Endothelial cell of umbilical vein (primary cell): ENCODE measurements around the gene PDE3A. TPM values are rescaled to one million over a fixed set of nuclear protein-coding genes. Genes with fewer than 3 reads are reported as not detected.

Source experiments
- BruUV-seq: library from RNA; stranded (reverse); fragments of 400-500 nt; replicated peaks from 2 replicates; lab custom pipeline; 2021; lab: Mats Ljungman, UMichigan
- CTCF ChIA-PET: fragments of 300-600, 350-600 bp; sonication (Branson Sonifier 250); formaldehyde crosslinking; loops from one replicate; lab custom pipeline; 2021; ENCODE audit warnings: antibody characterized with exemption, inconsistent platforms; lab: Charles Lee
- POLR2A ChIA-PET: fragments of 300-600, 350-600 bp; sonication (Branson Sonifier 250); formaldehyde crosslinking; loops from one replicate; lab custom pipeline; 2021; ENCODE audit warnings: antibody characterized with exemption, inconsistent platforms; lab: Charles Lee
- DNase-seq: peaks from one replicate; pipeline ENCODE4 v3.0.0-alpha.2; 2011; ENCODE audit warnings: low read depth, low spot score
- FAIRE-seq: peaks from 2 replicates; lab custom pipeline; 2011; peaks lifted over from hg19 to GRCh38; lab: Jason Lieb, UNC
- H2AFZ ChIP-seq: 2 replicates; pipeline ENCODE4 v1.6.0; 2012; ENCODE audit warnings: low read depth, low read length, control low read depth, inconsistent platforms
- H3K27ac ChIP-seq: 2 replicates; pipeline ENCODE4 v1.5.1; 2011; ENCODE audit warnings: low read depth, mild to moderate bottlenecking, control low read depth, low read length, moderate library complexity; ENCODE audit not compliant: insufficient read depth
- H3K27me3 ChIP-seq, 2 experiments: 2 replicates each; pipeline versions ENCODE4 v1.6.0 to v1.6.1; 2011; ENCODE audit warnings: low read length in 2 of 2, mixed read lengths in 1 of 2; ENCODE audit not compliant: control insufficient read depth in 2 of 2, insufficient read depth in 2 of 2
- H3K36me3 ChIP-seq, 2 experiments: 2 replicates in 1 of 2; 3 replicates in 1 of 2; pipeline ENCODE4 v1.5.1; 2011; ENCODE audit warnings: low read length in 2 of 2, mild to moderate bottlenecking in 1 of 2, moderate library complexity in 1 of 2; ENCODE audit not compliant: control insufficient read depth in 2 of 2, insufficient read depth in 2 of 2; ENCODE audit errors: extremely low read depth in 1 of 2
- H3K4me1 ChIP-seq: 3 replicates; pipeline ENCODE4 v1.5.1; 2011; ENCODE audit warnings: mild to moderate bottlenecking, low read length; ENCODE audit not compliant: control insufficient read depth, insufficient read depth; ENCODE audit errors: extremely low read depth
- H3K4me2 ChIP-seq: 2 replicates; pipeline ENCODE4 v1.6.1; 2011; ENCODE audit warnings: low read length, control low read depth, mixed read lengths; ENCODE audit not compliant: insufficient read depth
- H3K4me3 ChIP-seq, 3 experiments: fragments of 200-600 bp in 1 of 3; sonication (generic), shearing (Covaris generic) in 1 of 3; replicated peaks in 1 of 3; 2 replicates each; pipeline ENCODE4 v1.5.1; 2011 to 2016; ENCODE audit warnings: control low read depth in 3 of 3, low read length in 3 of 3, mild to moderate bottlenecking in 2 of 3, inconsistent platforms in 1 of 3, low read depth in 1 of 3, moderate library complexity in 1 of 3; ENCODE audit not compliant: insufficient read depth in 1 of 3
- H3K79me2 ChIP-seq: 2 replicates; pipeline ENCODE4 v1.6.0; 2012; ENCODE audit warnings: low read length, inconsistent platforms; ENCODE audit not compliant: control insufficient read depth, insufficient read depth
- H3K9ac ChIP-seq: replicated peaks from 2 replicates; pipeline ENCODE3; 2011; ENCODE audit warnings: low read length, control low read depth; ENCODE audit not compliant: insufficient read depth; ENCODE audit errors: extremely low read depth
- H3K9me1 ChIP-seq: replicated peaks from 3 replicates; pipeline ENCODE4 v1.6.0; 2011; ENCODE audit warnings: mild to moderate bottlenecking, low read length; ENCODE audit not compliant: control insufficient read depth, insufficient read depth; ENCODE audit errors: extremely low read depth
- H3K9me3 ChIP-seq: replicated peaks from 2 replicates; pipeline ENCODE4 v1.5.1; 2012; ENCODE audit warnings: low read length, inconsistent platforms; ENCODE audit not compliant: control insufficient read depth, insufficient read depth
- H4K20me1 ChIP-seq: replicated peaks from 2 replicates; pipeline ENCODE3; 2011; ENCODE audit warnings: mild to moderate bottlenecking, low read length; ENCODE audit not compliant: control insufficient read depth, insufficient read depth; ENCODE audit errors: extremely low read depth
- CTCF ChIP-seq, 2 donors: IDR thresholded peaks; 1 replicate in 1 of 2; 2 replicates in 1 of 2; pipeline ENCODE4 v1.5.1; 2011; ENCODE audit warnings: low read length in 2 of 2, mild to moderate bottlenecking in 2 of 2, moderate library complexity in 2 of 2, control low read depth in 1 of 2, inconsistent platforms in 1 of 2, low read depth in 1 of 2; ENCODE audit not compliant: insufficient read depth in 1 of 2; ENCODE audit errors: extremely low read depth in 1 of 2
- EZH2 ChIP-seq: IDR thresholded peaks from 2 replicates; pipeline ENCODE4 v1.6.1; 2012; ENCODE audit warnings: borderline replicate concordance, low read depth, mild to moderate bottlenecking, moderate library complexity, low read length, inconsistent platforms; ENCODE audit not compliant: severe bottlenecking
- FOS ChIP-seq: IDR thresholded peaks from 2 replicates; pipeline ENCODE4 v1.6.1; 2011; ENCODE audit warnings: mild to moderate bottlenecking, low read length, moderate library complexity, borderline replicate concordance; ENCODE audit not compliant: insufficient read depth
- GATA2 ChIP-seq: IDR thresholded peaks from 2 replicates; pipeline ENCODE4 v1.7.0; 2011; ENCODE audit warnings: low read depth, mild to moderate bottlenecking, moderate library complexity, mixed read lengths, low read length; ENCODE audit not compliant: insufficient read length, insufficient read depth
- JUN ChIP-seq: IDR thresholded peaks from 2 replicates; pipeline ENCODE4 v1.6.1; 2011; ENCODE audit warnings: borderline replicate concordance, low read depth; ENCODE audit not compliant: insufficient read length, insufficient read depth
- MAX ChIP-seq: IDR thresholded peaks from 2 replicates; pipeline ENCODE4 v1.6.1; 2011; ENCODE audit not compliant: insufficient read depth, insufficient read length
- MYC ChIP-seq: IDR thresholded peaks from one replicate; pipeline ENCODE4 v1.6.1; 2011; ENCODE audit warnings: mild to moderate bottlenecking, low read depth, low read length
- POLR2A ChIP-seq: IDR thresholded peaks from 2 replicates; pipeline ENCODE4 v1.6.1; 2012; ENCODE audit warnings: low read depth, mild to moderate bottlenecking, control low read depth, low read length
- POLR2AphosphoS5 ChIP-seq: IDR thresholded peaks from 2 replicates; pipeline ENCODE4 v1.6.1; 2012; ENCODE audit warnings: low read depth, mild to moderate bottlenecking, control low read depth, low read length, moderate library complexity; ENCODE audit not compliant: insufficient read depth
- dilution Hi-C: fragments of 300-500 bp; cut with MboI; formaldehyde crosslinking; loops from one replicate; pipeline ENCODE4 v1.15.0; 2019; ENCODE audit warnings: low sequenced_read_pairs; ENCODE audit not compliant: extremely low pct_ligation_motif_present
- intact Hi-C: fragments of 100-400 bp; cut with micrococcal nuclease; formaldehyde crosslinking; loops from one replicate; pipeline ENCODE4 v1.10.0; 2022
- polyA plus RNA-seq, 4 experiments: library from polyadenylated mRNA; depleted of rRNA in 3 of 4; stranded (reverse) in 3 of 4; unstranded in 1 of 4; fragments of >200 nt; gene quantifications; 2 replicates each; pipeline versions ENCODE4 v1.2.1 to v1.2.3, GENCODE V29; 2011 to 2012; ENCODE audit warnings: missing spikeins in 1 of 4
- total RNA-seq: library from RNA; stranded (reverse); gene quantifications from 2 replicates; pipeline ENCODE4 v1.2.3, GENCODE V29; 2021

PDE3A gene
- total and polyA plus RNA-seq, 2 donors (not counting 3 experiments of a cell fraction or from before 2014, with no cell fraction given), result 14.0 to 27.4 TPM

- CTCF ChIA-PET, result interaction anchor here (0.7 to 3.5 kb wide), 13 partner anchors 9 to 627 kb away, joined by 3 to 22 read pairs (median 4); no protein-coding TSS in a partner anchor
- TF ChIP-seq MYC (no peak), MAX (no peak), CTCF (IDR thresholded peaks at IDR 0.05; ENCODE audit: extremely low read depth in 1 of 2, insufficient read depth in 1 of 2, low read depth in 1 of 2, low read length in 2 of 2) (no peak), FOS (no peak), POLR2A (no peak), GATA2 (no peak), EZH2 (no peak), POLR2AphosphoS5 (no peak), JUN (no peak)
- DNase-seq (no peak), FAIRE-seq (no peak)
- Histone ChIP-seq H3K36me3 (no peaks in the 10 kb centered on the region), H3K9me1 (no peaks in the 10 kb centered on the region), H3K4me1 (peaks cover 11% of the 10 kb centered on the region), H3K27ac (peak overlapping the region; percentile 75), H3K9me3 (no peaks in the 10 kb centered on the region), H3K4me3 (peak overlapping the region; percentile 87 to 99 (median 97)), H4K20me1 (no peaks in the 10 kb centered on the region), H3K9ac (peak overlapping the region; percentile 90), H2AFZ (peak overlapping the region; percentile 88), H3K4me2 (peak overlapping the region; percentile 99), H3K79me2 (peaks cover 31% of the 10 kb centered on the region), H3K27me3 (no peaks in the 10 kb centered on the region)
- dilution Hi-C loops, result no loop called here
- intact Hi-C loops, result loop anchor here (1.0 to 2.0 kb wide), 7 partner anchors 17 to 791 kb away; no protein-coding TSS in a partner anchor
- POLR2A ChIA-PET, result interaction anchor here (0.7 kb wide), 1 partner anchor 589 kb away, joined by 5 read pairs; no protein-coding TSS in a partner anchor
- no TSS peak for BruUV-seq
Measured at GRCh38 chr12:20367583-20368113, 689 bp upstream of the PDE3A start.
